GM19043 (cell line): ENCODE results near the gene HLF.

Source experiments
- ATAC-seq: cut with Tn5 transposase; IDR thresholded peaks from one replicate; pipeline ENCODE4 v1.9.1; 2021; ENCODE audit warnings: low read depth; ENCODE audit not compliant: unreplicated experiment

The HLF gene

GRCh38 chr17:55345132-55345531 lies 80.4 kb downstream of the HLF start:
- no peak for ATAC-seq

- ATAC-seq, result no peak
These were observed 81.9 kb downstream of the HLF start for GRCh38 chr17:55346658-55347057.

- no peak for ATAC-seq
These were observed 82.6 kb downstream of the HLF start for GRCh38 chr17:55347341-55347740.

GRCh38 chr17:55348749-55349354 lies 84.1 kb downstream of the HLF start:
- no peak for ATAC-seq

- no peak for ATAC-seq
These were observed 86.1 kb downstream of the HLF start for GRCh38 chr17:55350825-55351205.

- no peak for ATAC-seq
These were observed 86.5 kb downstream of the HLF start for GRCh38 chr17:55351226-55351625.

- ATAC-seq, result no peak
These were observed 89.2 kb downstream of the HLF start for GRCh38 chr17:55354010-55354409.

- no peak for ATAC-seq
These were observed 90.2 kb downstream of the HLF start for GRCh38 chr17:55354941-55355340.

- peak; percentile 95 for ATAC-seq
These were observed 91.9 kb downstream of the HLF start for GRCh38 chr17:55356434-55357328.

GRCh38 chr17:55360971-55361370 lies 96.2 kb downstream of the HLF start:
- no peak for ATAC-seq

GRCh38 chr17:55363033-55363432 lies 98.3 kb downstream of the HLF start:
- ATAC-seq, result no peak

GRCh38 chr17:55366020-55366481 lies 101.3 kb downstream of the HLF start:
- ATAC-seq, result no peak

- ATAC-seq, result no peak
These were observed 103.9 kb downstream of the HLF start for GRCh38 chr17:55368706-55369105.
